HG03103 (cell line): Measurements from ENCODE around the gene ATP2B2.
"Not testable (repeated sequence)": the region's sequence is repeated elsewhere in the genome, so short reads cannot be mapped to it uniquely, and the experiment has no call there.

ENCODE experiments used
- ATAC-seq: cut with Tn5 transposase; IDR thresholded peaks from one replicate; pipeline ENCODE4 v1.9.1; 2021; ENCODE audit warnings: low read depth; ENCODE audit not compliant: unreplicated experiment

ATP2B2 gene

GRCh38 chr3:10390641-10391373 is 114.6 kb downstream of the ATP2B2 start:
- no peak for ATAC-seq

DNA sequence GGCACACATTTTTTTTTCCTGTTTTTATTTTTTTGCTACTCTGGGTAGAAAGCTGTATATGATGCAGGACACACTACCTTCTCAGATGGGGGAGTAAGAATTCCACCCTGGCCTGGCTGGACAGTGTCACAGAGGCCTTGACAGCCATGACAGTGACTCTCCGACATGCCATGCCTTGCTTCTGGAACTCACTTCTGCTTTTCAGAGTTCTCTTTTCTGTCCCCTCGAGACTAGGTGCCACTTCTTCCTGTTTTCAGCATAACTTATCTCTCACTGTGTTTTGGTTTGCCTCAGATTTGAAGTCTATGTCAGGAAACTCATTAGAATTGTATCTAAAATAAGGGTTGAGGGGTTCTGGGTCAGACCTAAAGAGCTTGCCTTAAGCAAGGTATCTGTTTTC is 115.4 kb downstream of the ATP2B2 start:
- ATAC-seq: peak; percentile 71

DNA sequence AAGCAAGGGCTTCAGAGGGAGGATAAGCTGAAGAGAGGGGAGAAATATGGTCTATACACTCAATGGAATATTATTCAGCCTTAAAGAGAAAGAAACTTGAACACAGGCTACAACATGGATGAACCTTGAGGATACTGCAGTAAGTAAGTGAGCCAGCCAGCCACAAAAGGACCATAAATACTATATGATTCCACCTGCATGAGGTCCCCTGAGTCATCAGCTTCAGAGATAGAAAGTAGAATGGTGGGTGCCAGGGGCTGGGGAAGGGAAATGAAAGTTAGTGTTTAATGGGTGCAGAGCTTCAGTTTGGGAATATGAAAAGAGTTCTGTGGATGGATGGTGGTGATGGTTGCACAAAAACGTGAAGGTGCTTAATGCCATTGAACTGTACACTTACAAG is 116.0 kb downstream of the ATP2B2 start:
- no peak for ATAC-seq

DNA sequence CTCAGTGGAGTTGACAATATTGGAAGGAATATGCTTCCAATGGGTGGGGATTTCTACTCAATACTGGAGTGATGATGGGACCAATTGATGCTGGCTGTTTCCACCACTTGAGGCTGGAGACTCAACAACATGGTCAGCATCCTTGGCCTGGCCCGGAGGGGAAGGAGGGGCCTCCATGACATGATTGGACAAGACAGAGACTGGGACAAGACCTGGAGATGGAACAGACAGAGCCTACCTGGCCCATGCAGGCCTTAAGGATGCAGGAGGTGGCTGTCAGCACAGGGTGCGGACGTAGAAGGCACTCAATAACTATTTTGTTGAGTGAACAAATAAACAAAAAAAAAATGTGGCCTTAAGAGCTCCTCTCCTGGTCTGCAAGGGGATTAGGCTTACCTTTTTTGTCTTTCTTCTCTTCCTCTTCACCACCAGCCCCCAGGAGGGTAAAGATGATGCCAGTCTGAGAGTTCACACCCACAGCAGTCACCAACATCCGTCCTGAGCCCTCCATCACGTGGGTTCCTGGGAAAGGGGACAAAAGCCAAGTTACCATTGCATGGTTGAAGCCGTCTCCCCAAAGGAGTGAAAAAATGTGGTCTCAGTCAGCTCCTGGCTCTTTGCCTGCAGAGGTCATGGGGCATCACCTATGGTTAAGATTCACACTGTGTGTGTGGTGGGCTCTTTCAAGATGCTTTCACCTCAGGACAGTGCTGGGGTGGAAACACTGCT is 117.3 kb downstream of the ATP2B2 start:
- no peak for ATAC-seq

- no peak for ATAC-seq
Measured at GRCh38 chr3:10386121-10386520, 119.3 kb downstream of the ATP2B2 start.

- ATAC-seq: no peak
Measured at GRCh38 chr3:10384541-10385360, 120.6 kb downstream of the ATP2B2 start.

DNA sequence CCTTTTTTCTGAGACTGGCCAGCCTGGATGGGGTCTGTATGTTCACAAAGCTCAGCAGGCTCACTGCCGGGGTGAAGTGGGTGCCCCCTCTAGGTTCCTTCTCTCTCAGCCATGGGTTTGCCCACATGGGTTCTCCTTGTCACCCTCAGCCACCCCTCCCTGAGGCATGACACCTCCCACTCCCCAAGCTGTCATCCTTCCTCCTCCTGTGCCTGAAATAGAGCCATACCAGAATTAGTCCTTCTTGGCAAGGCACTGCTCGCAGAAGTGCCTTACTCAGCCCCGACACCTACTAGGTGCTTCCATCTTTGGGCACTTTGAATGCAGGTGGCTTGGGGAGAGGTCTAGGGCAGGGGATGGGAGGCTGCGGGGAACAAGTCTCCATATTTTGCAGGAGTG is 121.5 kb downstream of the ATP2B2 start:
- ATAC-seq: no peak

- no peak for ATAC-seq
Measured at GRCh38 chr3:10382892-10383849, 122.2 kb downstream of the ATP2B2 start.

- not testable (repeated sequence) for ATAC-seq
Measured at GRCh38 chr3:10382445-10382844, 122.9 kb downstream of the ATP2B2 start.

DNA sequence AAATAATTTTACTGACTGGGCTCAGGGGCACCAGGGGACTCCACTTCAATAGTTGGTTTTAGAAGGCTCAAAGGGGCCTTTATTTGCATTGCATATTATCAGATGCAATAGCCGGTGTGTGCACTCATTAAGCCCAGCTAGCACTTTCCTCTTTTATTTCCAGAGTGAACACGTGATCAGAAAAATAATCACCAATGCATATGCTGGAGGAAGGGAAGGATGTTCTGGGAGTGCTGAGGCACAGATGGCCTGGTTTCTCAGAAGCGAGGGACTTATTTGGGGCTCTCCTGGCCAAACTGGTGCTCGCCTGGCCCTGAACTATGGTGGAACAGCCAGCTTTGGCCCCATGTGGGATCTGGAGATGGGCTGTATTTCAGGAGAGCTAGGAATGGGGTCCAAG is 124.0 kb downstream of the ATP2B2 start:
- no peak for ATAC-seq

DNA sequence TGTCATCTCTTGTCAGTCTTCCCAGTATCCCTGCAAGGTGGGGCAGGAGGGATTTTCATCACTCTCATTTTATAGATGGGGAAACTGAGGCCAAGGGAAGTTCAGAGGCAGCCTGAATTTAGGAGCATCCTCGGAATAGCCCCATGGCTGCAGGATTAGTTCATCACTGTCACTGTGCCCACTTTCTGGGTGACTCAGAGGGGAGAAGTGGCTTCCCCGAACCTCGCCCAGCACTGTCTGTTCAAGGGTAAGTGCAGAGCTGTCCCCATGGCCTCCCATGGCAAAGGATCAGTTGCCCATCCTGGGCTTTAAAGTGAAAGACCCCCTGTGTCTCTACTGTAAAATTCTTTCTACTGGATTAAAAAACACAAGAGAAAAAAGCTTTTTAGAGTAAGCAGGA is 124.5 kb downstream of the ATP2B2 start:
- ATAC-seq: no peak

DNA sequence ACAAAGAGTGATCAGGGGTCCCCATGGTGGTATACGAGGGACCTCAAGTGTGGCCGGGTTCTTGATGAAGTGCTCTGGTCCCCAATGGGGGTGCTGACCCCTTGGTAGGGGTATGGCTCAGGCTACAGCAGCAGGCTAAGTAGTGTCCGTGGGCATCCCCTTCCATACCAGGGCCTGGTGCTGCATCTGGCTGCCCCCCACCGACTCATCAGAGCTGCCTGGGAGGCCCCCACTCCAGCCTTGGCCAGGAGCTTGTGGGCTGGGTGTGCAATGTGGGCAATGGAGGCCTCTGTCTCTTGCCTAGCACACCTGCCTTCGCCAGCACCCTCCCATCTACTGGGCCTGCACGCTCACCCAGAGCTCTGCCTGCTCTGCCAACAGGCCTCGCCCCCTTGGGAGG is 125.4 kb downstream of the ATP2B2 start:
- no peak for ATAC-seq

GRCh38 chr3:10379161-10379560 is 126.2 kb downstream of the ATP2B2 start:
- no peak for ATAC-seq

DNA sequence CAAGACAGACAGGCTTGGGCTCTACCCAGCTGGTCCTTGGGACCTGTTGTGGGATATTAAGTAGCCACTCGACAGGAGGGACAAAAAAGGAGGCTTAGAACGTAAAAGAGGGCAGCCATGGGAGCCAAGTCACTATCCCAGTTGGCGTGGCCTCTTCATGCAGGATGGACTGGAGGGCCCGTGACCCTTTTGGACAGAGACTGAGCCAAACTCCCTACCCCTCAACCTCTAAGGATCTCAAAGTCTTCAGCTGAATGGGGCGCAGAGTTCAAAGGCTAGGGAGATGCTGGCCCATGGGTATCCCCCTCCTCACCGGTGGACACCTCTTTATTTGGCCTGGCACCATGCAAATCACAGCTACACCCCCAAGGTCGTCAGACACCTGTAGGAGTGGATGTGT is 126.6 kb downstream of the ATP2B2 start:
- ATAC-seq: no peak

DNA sequence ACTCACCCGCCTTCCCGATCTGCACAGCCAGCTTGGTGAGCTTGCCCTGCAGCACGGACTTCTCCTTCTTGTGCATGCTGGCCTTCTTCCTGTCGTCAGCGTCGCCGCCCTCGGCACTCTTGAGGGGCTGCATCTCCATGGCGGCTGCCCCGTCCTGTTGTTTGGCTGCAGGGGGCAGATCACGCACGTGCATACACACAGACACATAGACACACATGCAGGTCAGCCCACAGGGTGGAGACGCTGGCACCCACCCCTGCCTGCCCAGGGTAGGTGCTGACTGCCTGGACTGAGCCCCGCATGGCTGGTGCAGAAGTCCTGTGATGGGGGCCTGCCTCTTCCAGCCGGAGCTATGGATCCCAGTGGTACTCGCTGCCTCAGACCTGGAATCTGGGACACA is 127.1 kb downstream of the ATP2B2 start:
- no peak for ATAC-seq

DNA sequence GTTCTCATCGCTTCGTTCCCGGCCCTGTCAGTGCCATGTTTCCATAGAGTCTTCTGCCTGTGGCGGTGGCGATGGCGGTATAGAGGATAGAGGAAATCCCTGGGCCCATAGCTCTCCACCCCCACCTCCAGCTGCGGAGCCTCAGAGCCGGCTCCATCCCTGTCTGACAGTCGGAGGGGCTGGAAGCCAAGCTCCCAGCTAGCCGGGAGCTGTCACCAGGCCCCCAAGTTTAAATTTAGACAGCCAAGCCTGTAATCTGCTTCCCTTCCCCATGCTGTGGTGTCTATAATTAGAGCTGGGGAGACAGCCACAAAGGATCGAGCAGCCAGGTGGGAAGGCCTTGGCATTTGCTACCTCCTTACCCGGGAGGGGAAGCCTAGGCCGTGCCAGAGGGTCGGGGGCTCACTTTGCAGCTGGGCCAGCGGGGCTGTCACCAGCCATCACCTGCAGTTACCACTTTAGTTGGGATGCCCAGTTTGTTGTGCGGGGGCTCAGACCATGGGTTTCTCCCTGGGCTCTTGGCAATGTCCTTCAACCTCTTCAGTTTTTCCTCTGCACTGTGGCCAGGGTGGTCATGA is 128.1 kb downstream of the ATP2B2 start:
- no peak for ATAC-seq

DNA sequence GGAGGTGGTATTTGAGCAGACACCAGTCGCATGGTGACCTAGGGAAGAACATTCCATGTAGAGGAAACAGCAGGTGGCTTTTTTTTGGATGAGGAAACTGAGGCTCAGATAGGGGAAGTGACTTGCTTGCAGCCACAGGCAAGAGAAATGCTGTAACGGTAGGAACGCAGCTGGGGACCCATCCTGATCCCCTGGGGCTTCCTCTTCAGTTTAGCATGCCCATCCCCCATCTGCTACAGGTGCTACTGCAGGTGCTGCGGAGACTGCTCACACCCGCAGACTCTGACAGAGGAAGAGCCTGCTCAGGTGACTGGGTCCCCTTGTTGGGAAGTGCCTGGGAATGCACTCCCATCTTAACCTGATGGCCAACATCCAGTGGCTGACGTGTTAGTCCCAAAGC is 129.0 kb downstream of the ATP2B2 start:
- no peak for ATAC-seq

- ATAC-seq: no peak
Measured at GRCh38 chr3:10375296-10376053, 129.9 kb downstream of the ATP2B2 start.

DNA sequence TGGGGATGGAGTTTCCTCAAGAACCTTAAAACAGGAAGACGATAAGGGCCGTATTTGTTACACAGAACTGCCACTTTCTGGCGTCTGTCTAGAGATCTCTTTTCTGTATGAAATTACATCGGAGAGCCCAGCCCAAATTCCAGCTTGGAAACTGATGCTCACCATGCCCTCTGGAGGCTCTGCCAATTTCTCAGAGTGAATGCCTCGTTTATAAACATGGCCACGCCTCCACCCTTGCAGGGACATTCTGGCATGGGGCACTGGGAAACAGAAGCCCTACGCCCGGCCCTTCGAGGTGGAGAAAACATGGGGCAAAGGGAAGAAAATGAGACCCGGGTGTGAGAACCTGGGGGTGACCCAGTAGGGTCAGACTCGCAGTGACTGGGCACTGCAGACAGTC is 131.1 kb downstream of the ATP2B2 start:
- ATAC-seq: no peak
